Measurements from ENCODE around the gene HEPN1.
"Not testable (repeated sequence)": the region's sequence is repeated elsewhere in the genome, so short reads cannot be mapped to it uniquely, and the experiment has no call there.

The HEPN1 gene

GRCh38 chr11:124942466-124943253, 23.6 kb downstream of the HEPN1 start:
- FAIRE-seq (no peak), DNase-seq (ENCODE audit: low spot score) (no peak)

DNA sequence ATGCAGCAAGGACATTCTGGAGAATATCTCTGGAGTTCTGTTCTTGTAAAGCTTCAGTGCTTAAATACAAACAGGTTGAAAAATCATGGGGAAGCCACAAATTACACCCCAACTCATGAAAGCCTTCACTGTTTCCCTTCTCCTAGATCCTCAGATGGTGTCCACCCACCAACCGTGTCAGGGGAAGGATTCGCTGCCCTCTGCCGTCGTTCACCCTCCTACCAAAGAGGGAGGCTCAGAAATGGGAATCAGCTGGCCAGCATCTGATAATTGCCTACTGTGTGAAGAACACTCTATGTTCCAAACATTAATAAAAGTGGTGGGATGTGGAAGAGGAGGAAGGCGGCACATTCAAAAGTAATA, 24.2 kb downstream of the HEPN1 start:
- DNase-seq (ENCODE audit: low spot score) (no peak), FAIRE-seq (no peak)

DNA sequence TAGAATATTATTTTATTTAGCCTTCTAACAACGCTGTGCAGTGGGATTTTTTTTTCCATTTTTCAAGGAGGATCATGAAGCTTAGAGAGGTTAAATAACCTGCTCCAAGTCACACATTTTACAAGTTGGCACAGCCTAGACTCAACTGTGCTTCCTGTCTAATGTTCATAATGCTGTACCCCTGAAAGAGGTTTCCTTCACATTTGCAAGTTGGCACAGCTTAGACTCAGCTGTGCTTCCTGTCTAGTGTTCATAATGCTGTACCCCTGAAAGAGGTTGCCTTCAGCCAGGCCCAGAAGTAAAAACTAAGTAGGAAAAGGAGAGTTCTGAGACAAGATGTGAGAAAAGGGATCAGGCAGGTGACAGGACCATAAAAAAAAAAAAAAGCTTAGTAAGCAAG, 24.7 kb downstream of the HEPN1 start:
- no peak for DNase-seq (ENCODE audit: low spot score)
- no peak for FAIRE-seq

GRCh38 chr11:124944565-124944964, 25.5 kb downstream of the HEPN1 start:
- FAIRE-seq (no peak), DNase-seq (ENCODE audit: low spot score) (no peak)

GRCh38 chr11:124945826-124946225, 26.8 kb downstream of the HEPN1 start:
- no peak for FAIRE-seq
- DNase-seq (ENCODE audit: low spot score): no peak

DNA sequence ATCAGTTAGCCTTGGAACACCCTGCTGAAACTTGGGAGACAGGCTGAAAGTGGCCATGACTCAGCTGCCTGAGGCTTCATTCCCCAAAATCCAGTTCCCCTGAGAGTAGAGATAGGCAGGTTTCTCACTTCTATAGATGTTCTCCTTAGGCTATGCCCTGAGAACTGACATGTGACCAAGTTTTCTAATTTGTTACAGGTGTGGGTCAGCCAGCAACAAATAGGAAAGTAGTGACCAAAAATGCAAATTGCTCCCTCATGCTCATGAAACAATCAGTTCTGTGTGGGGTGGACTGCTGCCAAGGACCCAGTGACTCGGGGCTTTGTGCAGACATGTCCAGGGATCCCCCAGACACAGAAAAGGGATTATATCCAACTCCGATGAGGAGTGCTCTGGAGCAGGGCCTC, 27.7 kb downstream of the HEPN1 start:
- no peak for FAIRE-seq
- no peak for DNase-seq (ENCODE audit: low spot score)

DNA sequence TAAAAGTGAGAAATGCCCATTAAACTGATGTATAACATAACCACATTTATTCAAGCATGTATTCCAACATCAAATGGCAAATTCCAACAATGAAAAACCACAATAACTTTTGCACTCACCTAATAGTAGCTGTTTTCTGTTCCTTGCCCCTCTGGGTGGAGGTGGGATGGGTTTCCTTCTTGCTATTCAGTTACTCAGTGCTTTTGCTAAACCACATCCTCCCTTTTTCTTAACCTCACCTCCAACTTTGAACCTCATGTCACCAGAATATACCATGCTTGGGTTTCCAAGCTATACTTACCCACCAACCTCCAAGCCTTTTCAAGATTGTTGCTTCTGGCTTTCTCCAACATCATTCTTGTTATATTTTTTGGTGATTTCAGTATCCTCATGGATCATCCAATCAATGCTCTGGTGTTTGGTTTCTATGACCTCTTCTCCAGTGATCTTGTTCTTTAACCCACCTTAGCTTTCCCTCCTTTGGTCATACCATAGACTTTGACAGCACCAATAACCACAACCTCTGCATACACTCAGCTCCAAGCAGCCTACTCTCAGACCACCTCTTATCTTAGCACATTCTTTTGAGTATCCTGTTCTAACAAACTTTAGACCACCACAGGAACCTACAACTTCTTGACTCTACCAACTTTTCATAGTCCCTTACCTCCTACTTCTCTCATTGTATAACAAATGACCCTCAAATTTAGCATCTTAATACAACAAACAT, 31.7 kb downstream of the HEPN1 start:
- DNase-seq (ENCODE audit: low spot score): no peak
- no peak for FAIRE-seq

GRCh38 chr11:124951341-124951740, 32.3 kb downstream of the HEPN1 start:
- DNase-seq (ENCODE audit: low spot score): no peak
- no peak for FAIRE-seq

DNA sequence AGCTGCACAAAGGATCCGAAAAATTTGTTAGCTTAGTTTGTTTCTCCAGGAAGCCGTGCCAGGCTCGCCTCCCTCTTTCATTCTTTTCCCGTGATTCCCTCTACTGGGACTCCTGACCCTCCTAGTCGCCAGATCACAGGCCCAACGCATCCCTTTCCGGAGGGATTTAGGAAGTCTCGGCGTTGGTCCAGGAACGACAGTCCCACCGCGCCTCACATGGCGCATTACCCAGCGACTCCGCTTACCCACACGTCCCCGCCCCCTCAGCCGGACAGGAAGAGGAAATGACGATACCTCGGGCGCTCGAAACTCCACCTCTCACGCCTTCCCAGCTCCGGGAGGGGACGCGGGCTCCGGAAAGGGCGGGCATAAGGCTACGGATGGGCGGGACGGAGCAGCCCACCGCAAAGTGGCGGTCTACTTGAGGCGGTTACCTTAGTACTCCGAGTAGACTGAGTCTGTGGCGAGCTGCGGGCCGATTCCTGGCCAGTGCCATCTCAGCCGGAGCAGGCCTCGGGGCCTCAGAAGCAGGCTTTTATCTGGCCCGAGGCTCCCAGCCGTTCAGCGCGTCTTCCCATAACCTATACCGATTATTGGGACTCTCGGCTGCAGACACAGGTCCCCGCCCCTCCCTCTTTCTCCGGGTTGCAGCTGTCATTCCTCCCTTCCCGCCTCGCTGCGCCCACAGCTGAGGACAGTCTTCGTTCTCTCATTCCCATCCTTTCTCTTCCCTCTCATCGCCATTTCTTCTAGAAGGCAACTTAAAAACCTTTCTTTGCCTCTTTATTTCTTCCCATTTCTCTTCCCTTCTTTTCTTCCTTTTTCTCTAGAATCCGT, 34.9 kb downstream of the HEPN1 start, which contains the start of gene CCDC15:
TSS of gene CCDC15 (plus strand) at position 450 of the 837 bp plus-strand sequence. CDS start 531 bp downstream, outside the sequence.
- FAIRE-seq (peak; percentile 81), DNase-seq (ENCODE audit: low spot score) (peak; percentile 87)

DNA sequence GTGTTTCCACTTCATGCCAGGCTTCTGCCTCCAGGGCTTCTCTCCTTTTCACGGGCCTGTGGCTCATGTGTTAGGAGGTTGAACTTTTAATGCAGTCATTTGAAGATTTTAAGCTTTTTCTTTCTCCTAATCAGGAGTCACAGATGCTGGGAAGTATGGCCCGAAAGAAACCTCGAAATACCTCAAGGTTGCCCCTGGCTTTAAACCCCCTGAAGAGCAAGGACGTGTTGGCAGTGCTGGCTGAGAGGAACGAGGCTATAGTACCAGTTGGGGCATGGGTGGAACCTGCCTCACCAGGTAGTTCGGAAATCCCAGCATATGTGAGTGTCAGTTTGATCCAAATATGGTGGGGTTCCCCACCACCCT, 35.5 kb downstream of the HEPN1 start:
- DNase-seq (ENCODE audit: low spot score) (no peak), FAIRE-seq (no peak)

GRCh38 chr11:124955035-124955434, 36.0 kb downstream of the HEPN1 start:
- FAIRE-seq: no peak
- DNase-seq (ENCODE audit: low spot score): no peak

GRCh38 chr11:124961972-124962609, 43.0 kb downstream of the HEPN1 start:
- DNase-seq (ENCODE audit: low spot score) (peak; percentile 64), FAIRE-seq (peak; percentile 81)

- not testable (repeated sequence) for DNase-seq (ENCODE audit: low spot score); FAIRE-seq
These were observed 49.1 kb downstream of the HEPN1 start for GRCh38 chr11:124968197-124968596.

Data from RCC 7860 (cell line).